Measurements from ENCODE around the gene SERF2.

- TF ChIP-seq SP2 (CRISPR knock-in tag; IDR thresholded peaks at IDR 0.05) (no peak), CTCF (CRISPR knock-in tag; IDR thresholded peaks at IDR 0.05) (no peak), IRF2 (CRISPR knock-in tag; IDR thresholded peaks at IDR 0.05) (no peak), THAP7 (CRISPR knock-in tag; IDR thresholded peaks at IDR 0.05) (no peak), POLR2AphosphoS5 (IDR thresholded peaks at IDR 0.05; ENCODE audit: low read depth, low read length) (no peak), RBAK (CRISPR knock-in tag; IDR thresholded peaks at IDR 0.05) (no peak), ZNF530 (CRISPR knock-in tag; IDR thresholded peaks at IDR 0.05; ENCODE audit: low read depth) (no peak)
Observed at GRCh38 chr15:43808960-43809678, 17.0 kb downstream of the SERF2 start.

Data from HepG2 (cell line).